HG03457 (cell line): ENCODE measurements around the gene NDUFV2.
A peak's percentile ranks its signal among the peaks of the same experiment; 100 is the strongest.
"Not testable (repeated sequence)": the region's sequence is repeated elsewhere in the genome, so short reads cannot be mapped to it uniquely, and the experiment has no call there.

Experiments
- ATAC-seq: cut with Tn5 transposase; IDR thresholded peaks from one replicate; pipeline ENCODE4 v1.9.1; 2021; ENCODE audit warnings: moderate number of reproducible peaks; ENCODE audit not compliant: unreplicated experiment

Gene NDUFV2

DNA sequence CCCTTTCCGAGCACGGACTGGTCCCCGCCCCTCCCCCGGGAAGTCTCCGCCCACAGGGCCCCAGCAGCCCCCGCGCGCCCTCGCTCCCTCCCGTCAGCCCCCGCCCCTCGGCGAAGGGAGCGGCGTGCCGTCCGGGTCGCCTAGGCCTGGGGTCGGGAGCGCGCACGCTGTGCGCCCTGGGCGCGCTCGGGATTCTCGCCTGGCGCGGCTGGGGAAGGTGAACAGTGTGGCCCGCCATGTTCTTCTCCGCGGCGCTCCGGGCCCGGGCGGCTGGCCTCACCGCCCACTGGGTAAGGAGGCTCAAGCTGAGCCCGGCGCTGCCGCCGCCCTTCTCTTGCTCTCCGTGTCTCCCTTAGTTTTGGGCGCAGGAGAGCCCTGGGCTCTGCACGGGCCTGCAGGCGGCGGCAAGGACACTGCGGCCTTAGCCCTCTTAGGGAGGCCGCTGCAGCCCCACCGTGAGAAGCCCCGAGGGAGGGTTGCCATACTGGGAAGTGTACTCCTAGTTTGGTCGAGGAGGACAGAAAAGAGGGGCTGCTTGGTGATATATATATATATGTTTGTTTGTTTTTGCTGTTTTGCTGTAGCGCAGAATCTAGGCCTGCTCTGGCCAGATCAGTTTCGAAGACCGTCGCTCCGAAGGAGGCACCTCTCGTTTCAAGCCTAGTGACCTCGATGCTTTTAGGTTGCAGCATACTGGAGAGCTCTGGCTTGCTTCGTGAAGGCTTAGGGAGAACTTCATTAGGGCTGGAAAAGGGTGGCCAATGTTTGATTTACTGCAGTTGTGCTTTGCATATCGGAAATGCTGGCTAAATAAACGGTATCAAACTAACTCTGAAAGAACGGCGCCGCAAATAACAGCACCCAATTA is at the start of gene NDUFV2:
TSS of gene NDUFV2 (plus strand) at position 192 of the 868 bp plus-strand sequence. CDS start at position 237, 45 bp downstream.
- ATAC-seq, result peak; percentile 91

DNA sequence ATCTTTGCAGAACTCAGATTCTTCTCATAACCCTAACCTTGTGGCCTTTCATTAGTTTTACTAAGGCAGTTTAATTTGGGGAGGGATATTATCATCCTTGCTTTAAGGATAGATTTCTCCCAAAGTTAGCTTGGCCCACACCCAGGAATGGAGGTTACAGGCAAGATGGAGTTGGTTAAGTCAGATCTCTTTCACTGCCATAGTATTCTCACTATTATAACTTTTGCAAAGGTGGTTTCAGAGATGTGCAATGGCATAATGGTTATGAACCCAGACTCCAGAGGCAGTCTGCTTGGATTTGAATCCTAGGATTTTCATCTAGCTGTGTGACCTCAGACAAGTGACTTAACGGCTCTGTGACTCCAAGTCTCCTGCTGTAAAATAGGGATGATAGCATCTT is 48.7 kb upstream of the NDUFV2 start:
- no peak for ATAC-seq

DNA sequence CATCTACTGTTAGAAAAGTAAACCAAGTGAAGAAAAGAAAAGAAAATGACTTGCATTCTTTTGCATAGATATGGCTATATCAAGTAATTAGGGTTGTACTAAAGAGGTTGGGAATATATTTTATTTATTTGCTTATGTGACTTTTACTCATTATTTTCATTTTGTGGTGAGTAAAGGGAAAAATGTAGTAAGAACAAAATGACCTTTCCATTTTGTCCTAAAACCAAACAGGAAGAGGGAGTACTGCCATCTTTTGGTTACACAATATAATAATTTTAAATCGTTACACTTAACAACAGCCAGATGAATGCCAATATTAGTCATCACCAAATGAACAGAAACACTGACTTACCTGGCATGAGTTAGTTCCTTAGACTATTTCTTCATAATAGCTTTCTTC is 47.3 kb upstream of the NDUFV2 start:
- no peak for ATAC-seq

DNA sequence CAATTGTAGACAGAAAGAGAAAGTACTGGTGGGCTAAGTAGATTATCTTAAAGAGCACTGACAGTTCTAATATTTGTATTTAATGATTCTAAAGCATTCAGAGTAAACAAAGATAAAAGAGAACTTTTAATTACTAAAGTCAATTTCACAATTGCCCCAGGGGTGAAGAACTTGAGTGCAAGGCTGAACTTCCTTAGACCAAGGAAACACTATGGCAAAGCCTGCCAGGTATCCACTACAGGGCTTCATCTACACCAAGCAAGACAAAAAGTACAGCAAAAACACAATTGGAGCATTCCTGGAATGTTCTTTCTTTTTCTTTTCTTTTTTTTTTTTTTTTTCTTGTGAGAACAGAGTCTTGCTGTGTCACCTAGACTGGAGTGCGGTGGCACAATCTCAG is 46.9 kb upstream of the NDUFV2 start:
- ATAC-seq, result no peak

DNA sequence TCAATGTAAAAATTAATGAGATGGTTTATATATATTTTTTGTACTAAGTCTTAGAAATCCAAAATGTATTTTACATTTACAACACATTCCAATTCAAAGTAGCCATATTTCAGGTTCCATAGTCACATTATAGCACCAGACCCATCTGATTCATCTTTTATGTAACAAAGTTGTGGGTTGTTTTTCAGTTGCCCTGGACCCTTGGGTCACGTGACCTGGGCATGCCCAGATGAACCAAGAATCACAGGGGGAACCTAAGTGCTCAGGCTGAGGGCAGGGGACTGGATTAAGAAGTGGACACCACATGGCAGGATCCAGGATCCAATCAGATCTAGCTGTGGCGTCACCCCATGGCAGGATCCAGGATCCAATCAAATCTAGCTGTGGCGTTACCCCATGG is 44.9 kb upstream of the NDUFV2 start:
- ATAC-seq, result no peak

DNA sequence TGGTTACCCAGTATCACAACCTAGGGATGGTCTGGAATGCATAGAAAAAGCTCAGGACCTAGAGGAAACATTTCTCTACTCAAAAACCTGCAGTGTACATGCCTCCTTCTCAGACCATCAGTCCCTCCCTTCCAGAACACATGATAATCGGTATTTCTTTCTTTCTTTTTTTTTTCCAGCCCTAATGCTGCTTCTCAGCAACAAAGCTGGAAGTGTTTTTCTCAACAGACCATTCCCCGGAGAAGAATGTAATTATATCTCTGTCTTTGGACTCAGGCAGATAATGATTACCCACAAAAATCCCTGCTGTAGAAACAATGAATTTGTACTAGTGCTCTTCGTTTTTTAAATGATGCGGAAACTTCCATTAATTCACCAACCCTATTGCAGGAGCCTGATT is 44.1 kb upstream of the NDUFV2 start:
- no peak for ATAC-seq

DNA sequence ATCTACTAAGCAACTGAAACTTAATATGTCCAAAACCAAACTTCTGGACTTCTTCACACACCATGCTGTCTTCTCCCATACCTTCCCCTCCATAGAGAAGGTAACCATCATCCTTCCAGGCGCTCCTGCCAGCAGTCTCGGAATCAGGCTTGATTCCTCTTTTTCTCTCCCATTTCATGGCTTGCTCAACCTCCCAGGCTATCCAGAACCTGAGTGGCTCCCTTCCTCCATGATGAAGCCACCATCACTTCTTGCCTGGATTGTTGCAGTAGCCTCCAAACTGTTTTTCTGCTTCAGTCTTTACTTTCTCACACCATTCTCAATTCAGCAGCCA is 40.1 kb upstream of the NDUFV2 start:
- no peak for ATAC-seq

DNA sequence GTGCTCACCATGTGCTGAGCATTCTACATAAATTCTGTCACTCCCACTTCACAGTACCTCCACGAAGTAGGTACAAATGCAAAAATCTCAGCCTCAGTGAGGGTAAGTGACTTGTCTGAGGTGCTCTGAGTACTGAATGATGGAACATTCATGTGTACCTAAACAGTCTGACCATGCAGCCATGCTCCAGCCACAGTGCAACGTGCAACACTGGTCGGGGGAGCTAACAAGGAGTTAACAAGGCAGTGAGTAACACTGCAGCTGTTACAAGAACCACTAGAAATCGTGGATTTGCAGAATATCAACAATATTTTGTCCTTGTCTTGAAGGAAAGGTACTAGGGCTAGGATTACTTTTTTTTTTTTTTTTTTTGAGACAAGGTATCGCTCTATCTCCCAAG is 36.6 kb upstream of the NDUFV2 start:
- ATAC-seq, result no peak

DNA sequence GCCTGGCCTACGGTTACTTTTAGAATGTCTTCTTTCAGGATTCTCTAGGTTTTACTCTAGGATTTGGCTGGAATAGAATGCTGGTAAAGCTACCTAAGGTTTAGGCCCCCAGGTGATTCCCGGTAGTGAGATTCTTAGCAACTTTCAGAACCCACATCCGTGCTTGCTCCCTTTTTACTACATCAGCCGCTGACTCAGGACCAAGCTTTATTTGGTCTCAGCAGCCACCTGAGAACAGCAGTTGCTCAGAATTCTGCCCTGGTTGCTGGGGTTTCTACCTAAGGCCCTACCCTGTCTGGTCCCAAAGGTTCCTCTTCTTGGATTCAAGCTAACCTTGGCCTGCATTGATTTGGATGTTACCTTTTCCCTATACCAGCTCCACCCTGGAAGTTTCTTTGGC is 36.1 kb upstream of the NDUFV2 start:
- no peak for ATAC-seq

DNA sequence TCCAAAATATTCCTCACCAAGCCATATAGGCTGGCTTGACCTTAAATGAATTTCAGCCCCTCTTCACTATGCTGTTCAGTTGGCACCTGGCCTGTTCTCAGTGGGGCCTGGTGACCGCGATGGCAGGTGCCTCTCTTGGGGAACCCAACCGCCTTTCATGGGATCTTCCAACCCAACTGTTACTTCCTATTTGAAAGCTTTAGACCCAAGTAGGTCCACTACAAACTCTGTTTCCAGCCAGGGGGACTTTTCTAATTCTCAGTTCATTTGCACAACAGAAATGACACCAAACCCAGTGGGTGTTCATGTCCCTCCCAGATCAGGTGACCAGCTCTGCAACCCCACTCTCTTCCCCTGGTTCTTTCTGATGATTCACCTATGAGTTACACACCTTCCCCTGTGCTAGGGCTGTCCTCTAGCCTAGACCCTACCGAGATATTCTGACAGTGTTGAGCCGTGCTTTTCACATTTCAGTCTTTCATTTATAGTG is 35.6 kb upstream of the NDUFV2 start:
- peak; percentile 81 for ATAC-seq

DNA sequence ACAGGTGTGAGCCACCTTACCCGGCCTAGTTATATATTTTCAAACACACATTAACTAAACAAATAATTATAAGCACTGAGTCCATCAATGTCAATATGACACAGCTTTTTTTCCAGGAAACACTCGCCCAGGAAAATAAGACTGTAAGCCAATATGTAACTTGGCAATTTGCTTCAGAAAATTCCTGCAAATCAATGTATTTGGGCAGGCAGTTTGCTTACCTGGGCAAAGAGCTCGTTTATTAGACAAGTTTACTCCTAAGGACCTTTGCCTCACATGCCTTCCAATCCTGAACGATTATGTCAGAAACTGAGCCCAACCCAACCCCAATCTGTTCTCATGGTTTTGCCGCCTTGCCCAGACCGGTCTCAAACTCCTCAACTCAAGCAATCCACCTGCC is 34.7 kb upstream of the NDUFV2 start:
- no peak for ATAC-seq

DNA sequence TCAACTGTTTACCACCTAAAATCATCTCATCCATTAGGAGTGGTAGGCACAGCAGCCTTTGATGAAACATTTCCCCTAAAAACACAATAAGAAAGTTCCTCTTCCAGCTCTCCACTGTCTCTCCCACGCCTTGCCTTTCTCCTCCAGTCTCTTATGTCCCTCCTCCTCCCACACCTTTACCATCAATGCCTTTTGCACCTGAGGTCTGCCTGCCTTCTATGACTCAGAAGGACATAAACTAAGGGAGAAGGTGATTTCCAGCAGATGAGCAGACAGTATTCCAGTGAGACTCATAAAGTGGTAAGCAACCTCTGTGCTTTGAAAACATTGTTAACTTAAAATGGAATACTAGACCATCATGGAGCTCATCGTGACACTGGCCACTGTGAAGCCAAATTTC is 34.2 kb upstream of the NDUFV2 start:
- ATAC-seq, result no peak

DNA sequence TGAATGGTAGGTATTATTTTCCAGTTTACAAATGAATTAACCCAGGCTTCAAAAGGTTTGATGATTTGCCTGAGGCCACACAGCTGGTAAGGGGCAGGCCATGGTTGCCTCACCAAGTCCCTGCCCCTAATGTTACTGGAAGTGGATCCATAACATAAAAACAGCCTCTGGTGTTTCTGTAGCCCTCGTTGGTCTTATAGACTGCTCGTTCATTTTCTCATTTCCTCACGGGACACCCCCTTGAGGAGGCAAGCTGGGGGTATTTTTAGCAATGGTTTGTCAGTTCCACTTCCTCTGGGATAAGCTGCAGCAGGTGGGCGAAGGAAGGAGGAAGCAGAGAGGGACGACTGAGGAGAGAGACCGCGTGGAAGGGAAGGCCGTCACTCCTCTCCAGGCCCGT is 32.9 kb upstream of the NDUFV2 start:
- ATAC-seq, result no peak

DNA sequence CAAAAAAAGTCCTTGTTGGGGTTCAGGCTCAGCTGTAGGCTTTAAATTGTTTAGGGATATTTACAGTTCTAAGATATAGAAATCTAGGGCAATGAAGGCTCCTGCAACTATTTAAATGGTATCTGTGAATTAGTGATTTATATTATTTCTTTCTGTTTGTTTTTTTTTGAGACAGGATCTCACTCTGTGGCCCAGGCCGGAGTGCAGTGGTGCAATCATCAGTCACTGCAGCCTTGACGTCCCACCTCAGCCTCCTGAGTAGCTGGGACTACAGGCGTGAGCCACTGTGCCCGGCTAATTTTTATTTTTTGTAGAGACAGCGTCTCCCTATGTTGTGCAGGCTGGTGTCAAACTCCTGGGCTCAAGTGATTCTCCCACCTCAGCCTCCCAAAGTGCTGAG is 32.3 kb upstream of the NDUFV2 start:
- no peak for ATAC-seq

DNA sequence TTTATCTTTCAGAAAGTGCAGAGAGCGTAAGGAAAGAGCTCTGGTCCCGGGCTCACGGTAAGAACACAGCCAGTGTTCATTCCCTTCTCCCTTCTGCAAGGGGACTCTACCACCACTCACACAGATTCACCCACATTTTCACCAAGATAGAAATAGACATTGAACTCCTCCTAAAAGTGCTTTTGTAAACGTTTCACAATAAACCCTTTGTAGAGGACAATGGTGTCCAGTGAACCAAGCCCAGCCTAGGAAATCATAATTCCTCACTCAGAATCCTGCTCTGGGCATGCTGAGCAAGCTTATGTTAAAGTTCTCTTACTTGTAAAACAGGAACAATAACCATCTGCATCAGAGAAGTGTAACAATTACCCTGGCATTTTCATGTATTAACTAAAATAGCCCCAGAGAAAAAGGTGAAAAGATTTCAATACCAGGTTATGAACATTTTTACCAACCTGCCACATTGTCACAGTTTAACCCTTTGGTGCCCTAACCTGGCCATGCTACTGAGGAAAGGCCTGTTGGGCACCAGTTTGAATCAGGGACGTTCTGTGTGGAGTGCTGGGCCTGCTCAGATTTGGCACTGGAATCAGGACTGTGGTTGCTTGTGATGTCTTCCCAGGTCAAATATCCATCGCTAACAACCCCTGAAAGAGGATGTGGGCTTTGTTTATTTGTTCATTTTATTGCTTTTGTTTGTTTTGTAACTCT is 22.5 kb upstream of the NDUFV2 start:
- ATAC-seq, result no peak

DNA sequence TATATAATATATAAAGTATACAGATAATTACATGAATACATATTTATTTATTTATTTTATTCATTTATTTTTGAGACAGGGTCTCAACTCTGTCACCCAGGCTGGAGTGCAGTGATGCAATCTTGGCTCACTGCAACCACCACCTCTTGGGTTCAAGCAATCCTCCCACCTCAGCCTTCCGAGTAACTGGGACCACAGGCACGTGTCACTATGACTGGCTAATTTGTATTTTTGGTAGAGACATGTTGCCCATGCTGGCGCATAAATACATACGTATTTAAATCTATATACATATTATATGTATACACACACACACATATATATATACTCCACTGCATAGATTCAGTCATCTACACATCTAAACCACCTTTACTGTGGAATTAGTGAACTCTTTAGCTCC is 20.6 kb upstream of the NDUFV2 start:
- ATAC-seq, result no peak

DNA sequence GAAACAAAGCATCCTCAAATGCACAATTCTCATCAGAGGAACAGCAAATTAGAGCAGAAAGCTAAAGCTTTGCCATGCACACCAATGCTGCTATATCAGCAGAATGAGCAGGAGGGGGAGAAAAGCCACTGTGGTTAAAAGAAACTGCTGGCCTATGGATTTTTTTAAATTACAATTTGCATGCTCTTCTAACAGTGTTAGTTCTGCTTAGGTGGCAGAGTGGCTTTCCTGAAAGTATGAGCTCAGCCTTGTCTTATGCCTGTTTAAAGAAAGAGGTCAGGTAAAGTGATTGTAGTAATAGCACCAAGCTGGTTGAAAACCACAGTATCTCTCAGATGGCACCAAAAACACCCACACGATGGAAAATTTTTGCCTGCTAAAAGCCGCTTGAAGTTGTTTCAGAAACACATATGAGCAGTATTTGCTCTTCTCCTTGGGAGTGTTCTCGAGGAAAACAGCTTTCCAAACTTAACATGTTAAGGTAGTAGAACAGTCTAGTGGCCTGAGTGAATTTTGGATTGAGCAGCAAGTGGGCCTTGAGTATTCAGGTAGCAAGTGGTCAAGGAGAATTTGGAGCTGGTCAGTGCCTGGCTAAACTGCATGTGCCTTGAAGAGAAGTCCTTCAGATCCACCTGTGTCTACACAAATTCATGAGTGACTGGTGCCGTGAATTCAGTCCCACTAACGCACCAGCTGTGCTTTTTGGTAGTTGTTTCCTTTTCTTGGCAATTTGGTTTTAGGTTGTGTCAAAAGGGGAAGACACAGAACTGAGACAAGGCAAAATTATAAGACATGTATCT is 19.6 kb upstream of the NDUFV2 start:
- ATAC-seq, result peak; percentile 88

DNA sequence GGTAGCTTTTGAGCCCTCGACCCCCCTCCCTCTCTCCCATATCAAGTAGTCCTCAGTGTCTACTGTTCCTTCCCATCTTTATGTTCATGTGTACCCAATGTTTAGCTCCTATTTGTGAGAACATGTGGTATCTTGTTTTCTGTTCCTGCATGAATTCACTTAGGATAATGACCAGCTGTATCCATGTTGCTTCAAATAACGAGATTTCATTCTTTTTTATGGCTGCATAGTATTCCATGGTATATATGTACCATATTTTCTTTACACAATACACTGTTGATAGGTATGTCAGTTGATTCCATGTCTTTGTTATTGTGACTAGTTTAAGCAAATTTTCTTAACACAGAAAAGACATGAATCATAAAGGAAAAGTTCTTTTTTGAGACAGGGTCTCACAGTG is 16.5 kb upstream of the NDUFV2 start:
- ATAC-seq, result no peak

DNA sequence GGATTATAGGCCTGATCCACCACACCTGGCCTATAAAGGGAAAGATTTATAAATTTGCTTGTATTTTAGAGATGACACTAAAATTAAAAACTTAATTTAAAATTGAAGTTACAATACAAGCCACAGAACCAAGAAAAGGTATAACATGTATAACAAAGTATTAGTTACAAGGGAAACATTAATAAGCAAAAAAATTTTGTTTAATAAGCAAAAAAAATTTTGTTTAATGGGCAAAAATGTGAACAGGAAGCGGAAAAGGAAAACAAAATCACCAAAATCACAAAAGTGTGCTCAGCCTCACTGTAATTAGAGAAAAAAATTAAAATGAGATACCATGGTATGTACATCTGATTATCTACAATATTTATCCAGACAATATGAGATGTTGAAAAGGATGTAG is 15.9 kb upstream of the NDUFV2 start:
- no peak for ATAC-seq

DNA sequence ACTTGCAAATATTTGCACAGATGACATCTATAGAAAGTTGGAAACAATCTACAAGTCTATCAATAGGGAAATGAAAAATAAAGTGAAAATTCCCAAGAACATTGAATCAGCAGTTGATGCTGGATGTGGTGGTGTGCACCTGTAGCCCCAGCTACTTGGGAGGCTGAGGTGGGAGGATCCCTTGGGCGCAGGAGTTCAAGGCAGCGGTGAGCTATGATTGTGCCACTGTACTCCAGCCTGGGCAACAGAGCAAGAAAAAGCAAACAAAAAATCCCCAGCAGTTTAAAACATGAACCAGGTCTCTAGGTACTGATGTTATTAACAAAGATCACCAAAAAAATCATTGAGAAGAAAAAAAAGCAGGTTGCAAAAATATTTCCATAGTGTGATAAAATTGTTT is 15.4 kb upstream of the NDUFV2 start:
- no peak for ATAC-seq

DNA sequence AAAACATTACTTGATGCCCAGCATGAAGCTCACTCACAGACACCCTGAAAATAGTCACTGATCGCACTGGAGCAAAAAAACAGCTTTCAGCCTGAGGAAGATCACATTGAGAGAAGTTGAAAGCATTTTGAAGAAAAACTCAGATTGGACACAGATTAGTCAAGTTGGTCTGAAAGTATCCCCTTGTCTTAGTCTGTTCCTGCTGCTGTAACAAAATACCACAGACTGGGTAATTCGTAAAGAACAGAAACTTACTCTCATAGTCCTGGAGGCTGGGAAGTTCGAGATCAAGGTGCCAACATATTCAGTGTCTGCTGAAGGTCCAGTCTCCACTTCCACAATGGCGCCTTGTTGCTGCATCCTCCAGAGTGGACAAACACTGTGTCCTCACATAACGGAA is 14.2 kb upstream of the NDUFV2 start:
- ATAC-seq, result no peak

DNA sequence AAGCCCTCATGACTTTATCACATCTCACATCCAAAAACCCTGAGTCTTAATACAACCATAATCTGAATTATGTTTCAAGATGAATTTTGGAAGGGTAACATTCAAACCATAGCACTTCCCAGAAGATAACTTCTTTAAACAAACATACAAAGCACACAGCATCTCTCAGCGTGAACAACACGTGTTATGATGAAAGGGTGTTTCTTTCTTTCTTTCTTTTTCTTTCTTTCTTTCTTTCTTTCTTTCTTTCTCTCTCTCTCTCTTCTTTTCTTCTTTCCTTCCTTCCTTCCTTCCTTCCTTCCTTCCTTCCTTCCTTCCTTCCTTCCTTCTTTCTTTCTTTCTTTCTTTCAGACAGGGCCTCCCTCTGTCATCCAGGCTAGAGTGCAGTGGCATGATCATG is 13.8 kb upstream of the NDUFV2 start:
- ATAC-seq, result not testable (repeated sequence)
